Liver (tissue), 2 donors: ENCODE measurements around the gene CBLL1.

ENCODE experiments used
- CTCF ChIP-seq: fragments of 150-350 bp; IDR thresholded peaks from 2 replicates; pipeline ENCODE4 v1.5.1; 2017; ENCODE audit warnings: improper control_type of control experiment, low read depth, low read length; ENCODE audit not compliant: missing input control
- ZBTB33 ChIP-seq: IDR thresholded peaks from 2 replicates; pipeline ENCODE4 v1.6.1; 2016; ENCODE audit warnings: antibody characterized with exemption
- donor health status: healthy.

GRCh38 chr7:107767391-107767790 lies 23.4 kb downstream of the CBLL1 start:
- no peak for TF ChIP-seq CTCF
- TF ChIP-seq ZBTB33, result no peak
